A673 (cell line): ENCODE results near the gene EHMT1.

Experiments
- CTCF ChIP-seq: fragments of 300-800, 200-600 bp; sonication (generic); conservative IDR thresholded peaks from 2 replicates; pipeline ENCODE4 v1.5.1; 2017; ENCODE audit warnings: low read depth, mild to moderate bottlenecking, antibody characterized with exemption, low read length, moderate library complexity, mixed read lengths
- EZH2 ChIP-seq: fragments of 200-600 bp; sonication (generic); IDR thresholded peaks from 2 replicates; pipeline ENCODE4 v1.6.1; 2017; ENCODE audit warnings: borderline replicate concordance, low read depth, mild to moderate bottlenecking, mixed read lengths, antibody characterized with exemption, low read length; ENCODE audit not compliant: poor library complexity, severe bottlenecking

- TF ChIP-seq CTCF = no peak
- no peak for TF ChIP-seq EZH2
Measured at GRCh38 chr9:137674976-137675320, 56.1 kb downstream of the EHMT1 start.
